Measurements from ENCODE around the gene APBA3. TPM values are rescaled to one million over a fixed set of nuclear protein-coding genes. Genes with fewer than 3 reads are reported as not detected.

The APBA3 gene
- polyA plus RNA-seq, 1 donor (not counting 4 experiments of a cell fraction or from before 2014, with no cell fraction given), result 6.7 TPM

DNA sequence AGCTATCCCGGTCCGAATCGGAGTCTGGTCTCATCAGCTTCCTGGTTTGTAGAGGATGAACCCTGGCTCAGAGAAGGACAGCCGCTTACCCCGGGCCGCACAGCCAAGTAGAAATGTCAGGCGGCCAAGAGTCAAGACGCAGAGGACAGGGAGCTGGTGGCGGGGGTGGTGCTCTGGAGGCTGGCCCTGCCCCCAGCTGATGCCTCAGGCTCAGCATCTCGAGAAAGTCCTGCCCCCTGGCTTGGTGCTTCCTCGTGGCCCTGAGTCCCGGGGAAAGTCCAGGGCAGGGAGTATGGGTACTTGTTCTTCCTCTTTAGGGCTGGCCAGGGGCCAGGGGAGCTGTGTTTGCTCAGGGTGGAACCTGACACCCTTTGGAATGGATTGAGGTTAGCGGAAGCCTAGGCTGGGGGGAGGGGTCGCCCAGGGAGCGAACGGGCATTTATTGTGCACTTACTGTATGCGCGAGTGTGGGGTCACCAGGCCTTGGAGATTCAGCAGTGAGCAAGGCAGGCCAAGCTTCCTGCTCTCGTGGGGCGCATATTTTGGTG, 51.2 kb downstream of the APBA3 start:
- Histone ChIP-seq H3K4me3 (ENCODE audit: control insufficient read depth in 2 of 3, extremely low read depth in 1 of 3, insufficient read depth in 2 of 3, low read depth in 1 of 3, low read length in 3 of 3) (no peak overlapping the region), H3K36me3 (ENCODE audit: control insufficient read depth in 2 of 2, extremely low read depth in 1 of 2, insufficient read depth in 2 of 2, low read length in 2 of 2) (no peaks in the 10 kb centered on the region), H3K79me2 (ENCODE audit: control insufficient read depth, insufficient read depth, low read length) (no peaks in the 10 kb centered on the region), H3K4me1 (ENCODE audit: control insufficient read depth, extremely low read depth, insufficient read depth, low read length) (peaks cover 2% of the 10 kb centered on the region), H3K9me3 (ENCODE audit: control insufficient read depth, low read depth, low read length) (no peaks in the 10 kb centered on the region), H3K9me1 (ENCODE audit: control insufficient read depth, extremely low read depth, insufficient read depth, low read length) (no peaks in the 10 kb centered on the region), H2AFZ (ENCODE audit: control insufficient read depth, low read length) (no peak overlapping the region), H3K27me3 (ENCODE audit: control insufficient read depth, extremely low read depth, insufficient read depth, low read length) (peaks cover 29% of the 10 kb centered on the region), H3K9ac (ENCODE audit: control insufficient read depth, extremely low read depth, insufficient read depth, low read length) (no peak overlapping the region), H4K20me1 (ENCODE audit: control insufficient read depth, extremely low read depth, insufficient read depth, low read length) (no peaks in the 10 kb centered on the region), H3K4me2 (ENCODE audit: control insufficient read depth, extremely low read depth, insufficient read depth, low read depth, low read length) (no peak overlapping the region), H3K27ac (ENCODE audit: control insufficient read depth, insufficient read depth, low read length) (no peak overlapping the region)
- DNase-seq (ENCODE audit: low read depth, low spot score) (no peak), FAIRE-seq (no peak)
- dilution Hi-C loops (cut with MboI; ENCODE audit: extremely low pct_ligation_motif_present, low sequenced_read_pairs), result no loop called here
- TF ChIP-seq EZH2 (IDR thresholded peaks at IDR 0.05; ENCODE audit: low read length), result no peak
- TF ChIP-seq, protein P1, sequence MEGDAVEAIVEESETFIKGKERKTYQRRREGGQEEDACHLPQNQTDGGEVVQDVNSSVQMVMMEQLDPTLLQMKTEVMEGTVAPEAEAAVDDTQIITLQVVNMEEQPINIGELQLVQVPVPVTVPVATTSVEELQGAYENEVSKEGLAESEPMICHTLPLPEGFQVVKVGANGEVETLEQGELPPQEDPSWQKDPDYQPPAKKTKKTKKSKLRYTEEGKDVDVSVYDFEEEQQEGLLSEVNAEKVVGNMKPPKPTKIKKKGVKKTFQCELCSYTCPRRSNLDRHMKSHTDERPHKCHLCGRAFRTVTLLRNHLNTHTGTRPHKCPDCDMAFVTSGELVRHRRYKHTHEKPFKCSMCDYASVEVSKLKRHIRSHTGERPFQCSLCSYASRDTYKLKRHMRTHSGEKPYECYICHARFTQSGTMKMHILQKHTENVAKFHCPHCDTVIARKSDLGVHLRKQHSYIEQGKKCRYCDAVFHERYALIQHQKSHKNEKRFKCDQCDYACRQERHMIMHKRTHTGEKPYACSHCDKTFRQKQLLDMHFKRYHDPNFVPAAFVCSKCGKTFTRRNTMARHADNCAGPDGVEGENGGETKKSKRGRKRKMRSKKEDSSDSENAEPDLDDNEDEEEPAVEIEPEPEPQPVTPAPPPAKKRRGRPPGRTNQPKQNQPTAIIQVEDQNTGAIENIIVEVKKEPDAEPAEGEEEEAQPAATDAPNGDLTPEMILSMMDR (optimal IDR thresholded peaks at IDR 0.05 in 1 of 3, IDR thresholded peaks at IDR 0.05 in 1 of 3, conservative IDR thresholded peaks at IDR 0.05 in 1 of 3; ENCODE audit: extremely low read depth in 1 of 3, insufficient read depth in 2 of 3, low read length in 3 of 3), result no peak

DNA sequence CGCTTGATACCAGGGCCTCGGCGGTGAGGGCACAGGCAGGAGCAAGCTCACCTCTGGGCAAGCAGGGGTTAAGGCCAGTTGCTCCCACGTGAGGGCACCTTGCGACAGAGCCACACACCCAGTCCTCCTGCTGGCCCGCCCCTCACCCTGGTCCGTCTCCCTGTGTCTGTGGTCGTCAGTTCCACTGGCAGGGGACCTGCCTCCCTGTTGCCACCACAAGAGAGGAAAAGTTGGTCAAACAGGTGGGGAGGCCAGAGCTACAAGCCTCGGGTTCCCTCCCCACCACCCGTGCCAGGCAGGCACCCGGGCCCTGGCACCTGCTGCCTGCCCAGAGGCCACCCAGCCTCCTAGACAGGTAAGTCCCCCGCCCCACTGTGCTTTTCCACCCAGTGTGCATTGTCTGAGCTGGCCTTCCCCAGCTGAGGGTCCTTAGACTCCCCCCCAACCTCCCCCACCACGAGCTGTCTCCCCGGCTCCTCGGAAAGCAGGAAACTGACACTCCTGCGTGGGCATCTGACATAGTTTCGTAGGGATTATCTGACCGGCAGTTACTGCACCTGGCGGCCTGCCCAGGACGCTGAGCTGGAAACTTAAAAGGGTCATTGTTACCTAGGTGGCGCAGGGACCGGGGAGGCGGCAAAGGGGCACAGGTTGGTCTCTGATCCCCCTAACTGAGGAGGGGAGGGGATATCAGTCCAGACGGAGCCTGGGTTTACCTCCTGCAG, 53.1 kb downstream of the APBA3 start, which contains the start of gene TJP3:
TJP3 (plus strand) TSS at position 178 of the 725 bp plus-strand sequence. CDS start 20,049 bp downstream, outside the sequence.
- dilution Hi-C loops (cut with MboI; ENCODE audit: extremely low pct_ligation_motif_present, low sequenced_read_pairs), result no loop called here
- no peak for FAIRE-seq
- H3K4me2 ChIP-seq (ENCODE audit: control insufficient read depth, extremely low read depth, insufficient read depth, low read depth, low read length), result no peak within 1 kb of the TSS
- no peak within 1 kb of the TSS for H2AFZ ChIP-seq (ENCODE audit: control insufficient read depth, low read length)
- peaks cover 2% of the 10 kb centered on the region for H3K4me1 ChIP-seq (ENCODE audit: control insufficient read depth, extremely low read depth, insufficient read depth, low read length)
- H3K27ac ChIP-seq (ENCODE audit: control insufficient read depth, insufficient read depth, low read length), result no peak within 1 kb of the TSS
- H3K27me3 ChIP-seq (ENCODE audit: control insufficient read depth, extremely low read depth, insufficient read depth, low read length), result peaks cover 28% of the 10 kb centered on the region
- H3K9me1 ChIP-seq (ENCODE audit: control insufficient read depth, extremely low read depth, insufficient read depth, low read length), result no peaks in the 10 kb centered on the region
- no peak within 1 kb of the TSS for H3K9ac ChIP-seq (ENCODE audit: control insufficient read depth, extremely low read depth, insufficient read depth, low read length)
- H3K9me3 ChIP-seq (ENCODE audit: control insufficient read depth, low read depth, low read length), result no peaks in the 10 kb centered on the region
- no peaks in the 10 kb centered on the region for H3K36me3 ChIP-seq (ENCODE audit: control insufficient read depth in 2 of 2, extremely low read depth in 1 of 2, insufficient read depth in 2 of 2, low read length in 2 of 2)
- no peak within 1 kb of the TSS for H3K4me3 ChIP-seq (ENCODE audit: control insufficient read depth in 2 of 3, extremely low read depth in 1 of 3, insufficient read depth in 2 of 3, low read depth in 1 of 3, low read length in 3 of 3)
- no peaks in the 10 kb centered on the region for H3K79me2 ChIP-seq (ENCODE audit: control insufficient read depth, insufficient read depth, low read length)
- no peaks in the 10 kb centered on the region for H4K20me1 ChIP-seq (ENCODE audit: control insufficient read depth, extremely low read depth, insufficient read depth, low read length)
- no peak for TF ChIP-seq EZH2 (IDR thresholded peaks at IDR 0.05; ENCODE audit: low read length)
- TF ChIP-seq, protein P1 (optimal IDR thresholded peaks at IDR 0.05 in 1 of 3, IDR thresholded peaks at IDR 0.05 in 1 of 3, conservative IDR thresholded peaks at IDR 0.05 in 1 of 3; ENCODE audit: extremely low read depth in 1 of 3, insufficient read depth in 2 of 3, low read length in 3 of 3), result no peak
- DNase-seq (ENCODE audit: low read depth, low spot score), result no peak
